OCI-LY3 (cell line): ENCODE results near the gene FAHD2A.

Experiments
- H2AFZ ChIP-seq: fragments of 200-600, 300-600 bp; shearing (Covaris generic); 2 replicates; pipeline ENCODE4 v1.6.0; 2014; ENCODE audit warnings: antibody characterized with exemption, low read depth, low read length
- H3K27ac ChIP-seq: fragments of 200-600, 300-600 bp; sonication (generic); 2 replicates; pipeline ENCODE4 v1.5.1; 2014; ENCODE audit warnings: mild to moderate bottlenecking, low read length, moderate library complexity, mixed read lengths
- H3K27me3 ChIP-seq: fragments of 200-600, 300-600 bp; sonication (generic); 2 replicates; pipeline ENCODE4 v1.6.1; 2014; ENCODE audit warnings: low read depth, low read length, mixed read lengths
- H3K36me3 ChIP-seq: fragments of 200-600, 300-600 bp; sonication (generic); replicated peaks from 2 replicates; pipeline ENCODE3; 2014; ENCODE audit warnings: low read depth, low read length, mixed read lengths
- H3K4me1 ChIP-seq: fragments of 300-600, 200-600 bp; sonication (generic); 2 replicates; pipeline ENCODE4 v1.6.1; 2014; ENCODE audit warnings: low read length, mixed read lengths
- H3K4me2 ChIP-seq: fragments of 200-600, 300-600 bp; sonication (generic); 2 replicates; pipeline ENCODE4 v1.6.1; 2014; ENCODE audit warnings: low read length, mixed read lengths
- H3K4me3 ChIP-seq: fragments of 300-600, 200-600 bp; sonication (generic); 2 replicates; pipeline ENCODE4 v1.5.1; 2014; ENCODE audit warnings: antibody characterized with exemption, mild to moderate bottlenecking, low read length, moderate library complexity
- H3K79me2 ChIP-seq: fragments of 300-600, 200-600 bp; shearing (Covaris generic); 2 replicates; pipeline ENCODE4 v1.6.1; 2014; ENCODE audit warnings: mild to moderate bottlenecking, low read length, mixed read lengths
- H3K9ac ChIP-seq: fragments of 300-600, 200-600 bp; shearing (Covaris generic); 2 replicates; pipeline ENCODE4 v1.6.0; 2014; ENCODE audit warnings: mild to moderate bottlenecking, low read length, moderate library complexity
- H3K9me3 ChIP-seq: fragments of 200-600, 300-600 bp; shearing (Covaris generic); 2 replicates; pipeline ENCODE4 v1.6.1; 2014; ENCODE audit warnings: low read length, mixed read lengths; ENCODE audit not compliant: insufficient read depth
- H4K20me1 ChIP-seq: fragments of 200-600, 300-600 bp; sonication (generic); 2 replicates; pipeline ENCODE4 v1.6.1; 2016; ENCODE audit warnings: low read length, mixed read lengths; ENCODE audit not compliant: insufficient read depth
- EZH2phosphoT487 ChIP-seq: fragments of 200-600 bp; shearing (Covaris generic); IDR thresholded peaks from 2 replicates; pipeline ENCODE4 v1.6.1; 2018; ENCODE audit warnings: antibody characterized with exemption, mixed run types, low read depth
- TF ChIP-seq, protein P1 (sequence below): fragments of 200-600, 300-600 bp; sonication (generic); IDR thresholded peaks from 2 replicates; pipeline ENCODE4 v1.5.1; 2014; ENCODE audit warnings: antibody characterized with exemption, low read length, low read depth

The FAHD2A gene

DNA sequence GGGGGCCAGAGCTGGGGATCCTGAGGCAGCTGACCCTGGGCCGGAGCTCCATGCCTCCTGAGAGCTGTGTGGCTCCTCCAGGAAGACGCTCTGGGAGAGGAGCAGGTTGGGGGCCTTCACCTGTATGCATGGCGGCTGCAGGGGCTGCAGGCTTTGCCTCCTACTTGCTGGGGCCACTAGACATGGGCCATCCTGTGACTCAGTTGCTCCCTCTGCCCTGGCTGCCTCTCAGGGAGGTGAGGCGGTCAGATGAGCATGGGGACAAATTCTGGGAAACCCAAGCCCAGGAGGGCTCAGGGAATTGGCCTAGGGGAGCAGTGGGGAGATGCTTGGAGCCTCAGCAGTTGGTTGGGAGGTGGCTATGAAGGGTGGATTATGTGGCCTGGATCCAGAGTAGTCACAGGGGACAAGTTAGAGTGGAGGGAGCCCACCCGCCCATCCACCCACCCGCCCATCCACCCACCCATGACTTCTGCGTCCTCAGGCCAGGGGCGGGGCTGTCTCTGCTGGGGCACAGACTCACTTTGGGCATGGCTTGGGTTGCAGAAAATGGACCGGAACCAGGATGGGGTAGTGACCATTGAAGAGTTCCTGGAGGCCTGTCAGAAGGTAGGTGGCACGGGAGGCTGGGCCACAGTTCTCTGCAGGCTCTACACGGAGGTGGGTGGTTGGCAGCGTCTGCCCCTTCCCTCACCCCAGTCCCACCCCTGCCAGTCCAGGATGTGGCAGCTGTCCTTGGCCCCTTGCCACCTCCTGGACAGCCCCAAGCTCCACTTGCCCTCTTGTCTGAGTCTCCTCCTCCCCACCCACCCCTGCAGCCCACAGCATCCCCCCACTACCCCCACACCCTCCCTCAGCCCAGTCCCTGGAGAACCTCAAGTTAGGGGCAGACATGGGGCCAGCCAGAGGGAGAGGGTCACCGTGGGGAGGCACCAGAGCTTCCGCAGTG lies 19.5 kb upstream of the FAHD2A start:
- H3K36me3 ChIP-seq: no peaks in the 10 kb centered on the region
- H3K79me2 ChIP-seq: no peaks in the 10 kb centered on the region
- no peak overlapping the region for H3K4me3 ChIP-seq
- no peaks in the 10 kb centered on the region for H3K27me3 ChIP-seq
- no peak overlapping the region for H3K9ac ChIP-seq
- no peak for TF ChIP-seq EZH2phosphoT487
- TF ChIP-seq, protein P1, sequence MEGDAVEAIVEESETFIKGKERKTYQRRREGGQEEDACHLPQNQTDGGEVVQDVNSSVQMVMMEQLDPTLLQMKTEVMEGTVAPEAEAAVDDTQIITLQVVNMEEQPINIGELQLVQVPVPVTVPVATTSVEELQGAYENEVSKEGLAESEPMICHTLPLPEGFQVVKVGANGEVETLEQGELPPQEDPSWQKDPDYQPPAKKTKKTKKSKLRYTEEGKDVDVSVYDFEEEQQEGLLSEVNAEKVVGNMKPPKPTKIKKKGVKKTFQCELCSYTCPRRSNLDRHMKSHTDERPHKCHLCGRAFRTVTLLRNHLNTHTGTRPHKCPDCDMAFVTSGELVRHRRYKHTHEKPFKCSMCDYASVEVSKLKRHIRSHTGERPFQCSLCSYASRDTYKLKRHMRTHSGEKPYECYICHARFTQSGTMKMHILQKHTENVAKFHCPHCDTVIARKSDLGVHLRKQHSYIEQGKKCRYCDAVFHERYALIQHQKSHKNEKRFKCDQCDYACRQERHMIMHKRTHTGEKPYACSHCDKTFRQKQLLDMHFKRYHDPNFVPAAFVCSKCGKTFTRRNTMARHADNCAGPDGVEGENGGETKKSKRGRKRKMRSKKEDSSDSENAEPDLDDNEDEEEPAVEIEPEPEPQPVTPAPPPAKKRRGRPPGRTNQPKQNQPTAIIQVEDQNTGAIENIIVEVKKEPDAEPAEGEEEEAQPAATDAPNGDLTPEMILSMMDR: no peak
- H3K4me1 ChIP-seq: peaks cover 6% of the 10 kb centered on the region; the same call in 1 of the 2 replicates
- H3K9me3 ChIP-seq: no peaks in the 10 kb centered on the region
- H3K4me2 ChIP-seq: no peak overlapping the region
- H3K27ac ChIP-seq: no peak overlapping the region
- no peaks in the 10 kb centered on the region for H4K20me1 ChIP-seq
- no peak overlapping the region for H2AFZ ChIP-seq

- H3K36me3 ChIP-seq: no peaks in the 10 kb centered on the region
- H3K79me2 ChIP-seq: no peaks in the 10 kb centered on the region
- H3K4me2 ChIP-seq: no peak overlapping the region
- TF ChIP-seq, protein P1: no peak
- no peak for TF ChIP-seq EZH2phosphoT487
- H3K4me3 ChIP-seq: no peak overlapping the region
- no peak overlapping the region for H3K27ac ChIP-seq
- no peaks in the 10 kb centered on the region for H3K27me3 ChIP-seq
- no peak overlapping the region for H3K9ac ChIP-seq
- no peaks in the 10 kb centered on the region for H4K20me1 ChIP-seq
- H2AFZ ChIP-seq: no peak overlapping the region
- H3K4me1 ChIP-seq: peaks cover 6% of the 10 kb centered on the region; the same call in 1 of the 2 replicates
- no peaks in the 10 kb centered on the region for H3K9me3 ChIP-seq
These were observed 18.9 kb upstream of the FAHD2A start for GRCh38 chr2:95383635-95384027.

DNA sequence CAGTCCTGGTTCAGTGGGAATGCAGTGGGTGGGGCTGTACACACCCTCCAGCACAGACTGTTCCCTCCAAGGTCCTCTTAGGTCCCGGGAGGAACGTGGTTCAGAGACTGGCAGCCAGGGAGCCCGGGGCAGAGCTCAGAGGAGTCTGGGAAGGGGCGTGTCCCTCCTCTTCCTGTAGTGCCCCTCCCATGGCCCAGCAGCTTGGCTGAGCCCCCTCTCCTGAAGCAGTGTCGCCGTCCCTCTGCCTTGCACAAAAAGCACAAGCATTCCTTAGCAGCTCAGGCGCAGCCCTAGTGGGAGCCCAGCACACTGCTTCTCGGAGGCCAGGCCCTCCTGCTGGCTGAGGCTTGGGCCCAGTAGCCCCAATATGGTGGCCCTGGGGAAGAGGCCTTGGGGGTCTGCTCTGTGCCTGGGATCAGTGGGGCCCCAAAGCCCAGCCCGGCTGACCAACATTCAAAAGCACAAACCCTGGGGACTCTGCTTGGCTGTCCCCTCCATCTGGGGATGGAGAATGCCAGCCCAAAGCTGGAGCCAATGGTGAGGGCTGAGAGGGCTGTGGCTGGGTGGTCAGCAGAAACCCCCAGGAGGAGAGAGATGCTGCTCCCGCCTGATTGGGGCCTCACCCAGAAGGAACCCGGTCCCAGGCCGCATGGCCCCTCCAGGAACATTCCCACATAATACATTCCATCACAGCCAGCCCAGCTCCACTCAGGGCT lies 17.5 kb upstream of the FAHD2A start:
- Histone ChIP-seq H3K79me2 (no peaks in the 10 kb centered on the region), H3K36me3 (no peaks in the 10 kb centered on the region), H3K4me2 (no peak overlapping the region), H3K4me3 (no peak overlapping the region), H3K27ac (no peak overlapping the region), H3K9me3 (no peaks in the 10 kb centered on the region), H3K27me3 (no peaks in the 10 kb centered on the region), H3K4me1 (no peaks in the 10 kb centered on the region), H2AFZ (no peak overlapping the region), H3K9ac (no peak overlapping the region), H4K20me1 (no peaks in the 10 kb centered on the region)
- TF ChIP-seq EZH2phosphoT487: no peak
- TF ChIP-seq, protein P1: no peak

- TF ChIP-seq, protein P1: no peak
- no peak for TF ChIP-seq EZH2phosphoT487
- no peaks in the 10 kb centered on the region for H4K20me1 ChIP-seq
- no peaks in the 10 kb centered on the region for H3K9me3 ChIP-seq
- no peak overlapping the region for H3K4me3 ChIP-seq
- no peaks in the 10 kb centered on the region for H3K27me3 ChIP-seq
- H3K36me3 ChIP-seq: no peaks in the 10 kb centered on the region
- H3K4me1 ChIP-seq: no peaks in the 10 kb centered on the region
- no peak overlapping the region for H3K4me2 ChIP-seq
- H2AFZ ChIP-seq: no peak overlapping the region
- no peak overlapping the region for H3K9ac ChIP-seq
- H3K79me2 ChIP-seq: no peaks in the 10 kb centered on the region
- no peak overlapping the region for H3K27ac ChIP-seq
These were observed 16.9 kb upstream of the FAHD2A start for GRCh38 chr2:95385570-95385984.
